ENCODE results near the gene WDR3. TPM values are rescaled to one million over a fixed set of nuclear protein-coding genes. Genes with fewer than 3 reads are reported as not detected.

The WDR3 gene
- total and polyA plus RNA-seq, 2 experiments from 2014 or later = 20.5 to 28.7 TPM

- WGBS, 2 experiments (ENCODE audit: low coverage in 1 of 2, low lambda C conversion rate in 2 of 2, missing lambda C conversion rate in 2 of 2) = 97 to 100% methylated on average over 2 of the region's 2 CpGs
- TF ChIP-seq EZH2 (IDR thresholded peaks at IDR 0.05; ENCODE audit: insufficient read depth, poor library complexity, severe bottlenecking) (no peak), EZH2phosphoT487 (IDR thresholded peaks at IDR 0.05; ENCODE audit: insufficient read depth, low read depth) (no peak)
- Histone ChIP-seq H3K4me3 (no peak overlapping the region), H3K9ac (no peak overlapping the region), H3K27me3 (replicated peaks; ENCODE audit: insufficient read depth) (no peaks in the 10 kb centered on the region), H3K4me2 (ENCODE audit: unreplicated experiment) (no peak overlapping the region), H2AFZ (no peak overlapping the region), H3K27ac (no peak overlapping the region), H3K4me1 (ENCODE audit: insufficient read depth) (peaks cover 9% of the 10 kb centered on the region), H3K9me3 (ENCODE audit: low read depth) (no peaks in the 10 kb centered on the region), H3K36me3 (ENCODE audit: low read depth) (no peaks in the 10 kb centered on the region), H4K20me1 (ENCODE audit: insufficient read depth) (no peaks in the 10 kb centered on the region), H3K9me2 (ENCODE audit: insufficient read depth) (0 out of 2 replicates have a peak, but pooled peaks cover 4% of the 10 kb centered on the region), H3K79me2 (ENCODE audit: insufficient read depth) (no peaks in the 10 kb centered on the region), H3F3A (ENCODE audit: insufficient read depth) (0 out of 2 replicates have a peak, but pooled peaks cover 13% of the 10 kb centered on the region)
- in situ Hi-C loops (cut with MboI) = no loop called here
- no peak for DNase-seq
These were observed 37.0 kb upstream of the WDR3 start for GRCh38 chr1:117892512-117892911.

- TF ChIP-seq EZH2phosphoT487 (IDR thresholded peaks at IDR 0.05; ENCODE audit: insufficient read depth, low read depth) = no peak
- TF ChIP-seq EZH2 (IDR thresholded peaks at IDR 0.05; ENCODE audit: insufficient read depth, poor library complexity, severe bottlenecking) = no peak
- no peaks in the 10 kb centered on the region for H3K27me3 ChIP-seq (replicated peaks; ENCODE audit: insufficient read depth)
- 64 to 80% methylated on average over 1 of the region's 1 CpG for WGBS, 2 experiments (ENCODE audit: low coverage in 1 of 2, low lambda C conversion rate in 2 of 2, missing lambda C conversion rate in 2 of 2)
- no peaks in the 10 kb centered on the region for H3K9me3 ChIP-seq (ENCODE audit: low read depth)
- DNase-seq = no peak
- H3K4me3 ChIP-seq = no peak overlapping the region
- in situ Hi-C loops (cut with MboI) = no loop called here
- no peak overlapping the region for H3K4me2 ChIP-seq (ENCODE audit: unreplicated experiment)
- 0 out of 2 replicates have a peak, but pooled peaks cover 4% of the 10 kb centered on the region for H3K9me2 ChIP-seq (ENCODE audit: insufficient read depth)
- no peak overlapping the region for H2AFZ ChIP-seq
- 0 out of 2 replicates have a peak, but pooled peaks cover 20% of the 10 kb centered on the region for H3F3A ChIP-seq (ENCODE audit: insufficient read depth)
- H3K27ac ChIP-seq = no peak overlapping the region
- H3K36me3 ChIP-seq (ENCODE audit: low read depth) = peaks cover 3% of the 10 kb centered on the region
- no peak overlapping the region for H3K9ac ChIP-seq
- H3K4me1 ChIP-seq (ENCODE audit: insufficient read depth) = peaks cover 4% of the 10 kb centered on the region; the same call in 1 of the 2 replicates
- H4K20me1 ChIP-seq (ENCODE audit: insufficient read depth) = no peaks in the 10 kb centered on the region
- no peaks in the 10 kb centered on the region for H3K79me2 ChIP-seq (ENCODE audit: insufficient read depth)
These were observed 35.5 kb upstream of the WDR3 start for GRCh38 chr1:117894078-117894477.

DNA sequence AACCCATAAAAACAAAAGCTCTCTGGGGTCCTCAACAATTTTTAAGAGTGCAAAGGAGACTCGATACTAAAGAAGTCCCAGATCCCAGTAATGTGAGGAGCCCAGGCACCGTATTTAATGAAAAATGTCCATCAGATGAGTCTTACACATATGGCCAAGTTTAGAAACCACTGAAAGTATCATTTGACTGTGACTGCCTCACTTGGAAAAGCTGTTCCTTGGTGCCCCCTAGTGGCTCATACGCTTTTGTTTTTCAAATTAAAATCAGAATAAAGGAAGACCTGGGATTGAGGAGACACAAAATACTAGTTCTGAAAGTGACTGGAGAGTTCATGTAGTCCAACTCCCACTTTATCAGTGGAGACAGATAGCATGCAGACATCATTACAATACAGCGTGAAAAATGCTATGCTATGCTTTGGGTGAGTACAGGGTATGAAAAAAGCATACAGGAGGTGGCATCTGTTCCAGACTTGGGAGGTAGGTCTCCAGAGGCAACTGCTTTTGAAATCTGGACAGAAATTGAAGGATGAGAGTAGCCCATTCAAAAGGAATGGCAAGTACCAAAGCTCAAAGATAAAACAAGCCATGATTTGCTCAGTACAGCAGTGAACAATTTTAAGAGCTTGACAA, 33.9 kb upstream of the WDR3 start:
- WGBS, 2 experiments (ENCODE audit: low coverage in 1 of 2, low lambda C conversion rate in 2 of 2, missing lambda C conversion rate in 2 of 2) = 0 to 2% methylated on average over 4 of the region's 4 CpGs
- Histone ChIP-seq H3K27ac (no peak overlapping the region), H3K4me1 (ENCODE audit: insufficient read depth) (peaks cover 4% of the 10 kb centered on the region; the same call in 1 of the 2 replicates), H3K27me3 (replicated peaks; ENCODE audit: insufficient read depth) (no peaks in the 10 kb centered on the region), H3K9me3 (ENCODE audit: low read depth) (no peaks in the 10 kb centered on the region), H3K4me2 (ENCODE audit: unreplicated experiment) (no peak overlapping the region), H3K9me2 (ENCODE audit: insufficient read depth) (0 out of 2 replicates have a peak, but pooled peaks cover 3% of the 10 kb centered on the region), H3K79me2 (ENCODE audit: insufficient read depth) (no peaks in the 10 kb centered on the region), H3K9ac (no peak overlapping the region), H3F3A (ENCODE audit: insufficient read depth) (0 out of 2 replicates have a peak, but pooled peaks cover 24% of the 10 kb centered on the region), H3K4me3 (no peak overlapping the region), H3K36me3 (ENCODE audit: low read depth) (peaks cover 3% of the 10 kb centered on the region), H4K20me1 (ENCODE audit: insufficient read depth) (no peaks in the 10 kb centered on the region), H2AFZ (no peak overlapping the region)
- peak; percentile 90 for DNase-seq
- no peak for TF ChIP-seq EZH2 (IDR thresholded peaks at IDR 0.05; ENCODE audit: insufficient read depth, poor library complexity, severe bottlenecking)
- no peak for TF ChIP-seq EZH2phosphoT487 (IDR thresholded peaks at IDR 0.05; ENCODE audit: insufficient read depth, low read depth)
- in situ Hi-C loops (cut with MboI) = no loop called here

DNA sequence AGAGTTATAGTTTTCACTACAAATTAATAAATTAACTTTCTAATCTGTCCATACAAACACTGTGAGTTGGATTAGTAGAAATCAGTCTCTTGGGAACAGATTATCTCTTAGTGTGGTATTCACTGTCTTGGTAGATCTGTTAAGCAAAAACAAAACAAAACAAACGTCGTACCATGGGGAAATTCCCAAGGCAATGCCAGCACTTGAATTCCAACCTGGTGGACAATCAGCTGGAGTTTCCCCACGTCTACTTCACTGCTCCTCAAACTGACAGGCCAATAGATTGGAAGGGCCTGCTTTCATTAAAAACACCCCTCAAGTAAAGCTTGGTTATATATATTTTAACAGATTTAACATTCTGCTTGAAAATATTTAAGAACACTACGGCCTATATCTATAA, 32.0 kb upstream of the WDR3 start:
- no peaks in the 10 kb centered on the region for H4K20me1 ChIP-seq (ENCODE audit: insufficient read depth)
- no peaks in the 10 kb centered on the region for H3K9me2 ChIP-seq (ENCODE audit: insufficient read depth)
- 0 out of 2 replicates have a peak, but pooled peaks cover 24% of the 10 kb centered on the region for H3F3A ChIP-seq (ENCODE audit: insufficient read depth)
- no peaks in the 10 kb centered on the region for H3K27me3 ChIP-seq (replicated peaks; ENCODE audit: insufficient read depth)
- 65 to 70% methylated on average over 4 of the region's 4 CpGs for WGBS, 2 experiments (ENCODE audit: low coverage in 1 of 2, low lambda C conversion rate in 2 of 2, missing lambda C conversion rate in 2 of 2)
- no peak for TF ChIP-seq EZH2phosphoT487 (IDR thresholded peaks at IDR 0.05; ENCODE audit: insufficient read depth, low read depth)
- no peak for TF ChIP-seq EZH2 (IDR thresholded peaks at IDR 0.05; ENCODE audit: insufficient read depth, poor library complexity, severe bottlenecking)
- H3K4me3 ChIP-seq = no peak overlapping the region
- no peak for DNase-seq
- H3K36me3 ChIP-seq (ENCODE audit: low read depth) = peaks cover 8% of the 10 kb centered on the region
- no peak overlapping the region for H3K9ac ChIP-seq
- no peak overlapping the region for H3K4me2 ChIP-seq (ENCODE audit: unreplicated experiment)
- no peak overlapping the region for H2AFZ ChIP-seq
- peaks cover 4% of the 10 kb centered on the region; the same call in 1 of the 2 replicates for H3K4me1 ChIP-seq (ENCODE audit: insufficient read depth)
- H3K27ac ChIP-seq = no peak overlapping the region
- in situ Hi-C loops (cut with MboI) = no loop called here
- no peaks in the 10 kb centered on the region for H3K79me2 ChIP-seq (ENCODE audit: insufficient read depth)
- H3K9me3 ChIP-seq (ENCODE audit: low read depth) = no peaks in the 10 kb centered on the region
